Ovary (tissue), 3 donors: ENCODE measurements around the gene TNFRSF9.

Experiments used
- CTCF ChIP-seq, 3 donors: fragments of 450-650 bp in 2 of 3; fragments of 200-600 bp in 1 of 3; IDR thresholded peaks; one replicate each; pipeline versions ENCODE4 v1.5.1 to v1.8.0; 2016 to 2022; ENCODE audit warnings: antibody characterized with exemption in 3 of 3, mild to moderate bottlenecking in 1 of 3
- POLR2A ChIP-seq: fragments of 450-650 bp; IDR thresholded peaks from one replicate; pipeline ENCODE4 v1.6.1; 2017; ENCODE audit warnings: antibody characterized with exemption, mild to moderate bottlenecking, moderate library complexity
- donor health status: DM: no; HTN: no; CAD: no.

GRCh38 chr1:7970246-7970645 is 29.6 kb upstream of the TNFRSF9 start:
- TF ChIP-seq CTCF (IDR thresholded peaks at IDR 0.05) (no peak), POLR2A (no peak)
